HEK293 (cell line): ENCODE results near the gene ACAP3.
A peak's percentile ranks its signal among the peaks of the same experiment; 100 is the strongest.

ENCODE experiments used
- FEZF1 ChIP-seq: fragments of 450-650 bp; formaldehyde crosslinking; IDR thresholded peaks from 2 replicates; pipeline ENCODE4 v1.5.1; 2016; ENCODE audit warnings: missing biosample characterization, missing genetic modification characterization
- HOXD13 ChIP-seq: sonication (generic); formaldehyde crosslinking; IDR thresholded peaks from 2 replicates; pipeline ENCODE4 v1.8.0; 2022; ENCODE audit warnings: missing genetic modification reagents, borderline replicate concordance
- KLF10 ChIP-seq: fragments of 450-650 bp; IDR thresholded peaks from 2 replicates; pipeline ENCODE4 v1.5.1; 2018; ENCODE audit warnings: missing biosample characterization, mild to moderate bottlenecking, missing genetic modification characterization
- SALL2 ChIP-seq: fragments of 450-650 bp; formaldehyde crosslinking; IDR thresholded peaks from 2 replicates; pipeline ENCODE4 v1.5.0; 2017; ENCODE audit warnings: missing biosample characterization, mild to moderate bottlenecking, missing genetic modification characterization, borderline replicate concordance
- SCRT1 ChIP-seq: fragments of 450-650 bp; formaldehyde crosslinking; IDR thresholded peaks from 2 replicates; pipeline ENCODE4 v1.5.1; 2016; ENCODE audit warnings: missing biosample characterization, missing genetic modification characterization, borderline replicate concordance
- SP3 ChIP-seq: fragments of 450-650 bp; formaldehyde crosslinking; IDR thresholded peaks from 2 replicates; pipeline ENCODE4 v1.5.1; 2016; ENCODE audit warnings: missing biosample characterization, missing genetic modification characterization
- WT1 ChIP-seq: fragments of 450-650 bp; formaldehyde crosslinking; IDR thresholded peaks from 2 replicates; pipeline ENCODE4 v1.5.1; 2016; ENCODE audit warnings: missing biosample characterization, missing genetic modification characterization
- ZFP69B ChIP-seq: fragments of 450-650 bp; formaldehyde crosslinking; IDR thresholded peaks from 2 replicates; pipeline ENCODE4 v1.5.1; 2016; ENCODE audit warnings: missing biosample characterization, missing genetic modification characterization
- ZNF112 ChIP-seq: fragments of 450-650 bp; formaldehyde crosslinking; IDR thresholded peaks from 2 replicates; pipeline ENCODE4 v1.5.0; 2017; ENCODE audit warnings: missing biosample characterization, missing genetic modification characterization
- ZNF132 ChIP-seq: fragments of 450-650 bp; formaldehyde crosslinking; IDR thresholded peaks from 2 replicates; pipeline ENCODE4 v1.5.1; 2017; ENCODE audit warnings: missing biosample characterization, missing genetic modification characterization, borderline replicate concordance
- ZNF140 ChIP-seq: fragments of 450-650 bp; formaldehyde crosslinking; IDR thresholded peaks from 2 replicates; pipeline ENCODE4 v1.5.1; 2016; ENCODE audit warnings: missing biosample characterization, missing genetic modification characterization
- ZNF2 ChIP-seq: fragments of 450-650 bp; formaldehyde crosslinking; IDR thresholded peaks from 2 replicates; pipeline ENCODE4 v1.5.1; 2016; ENCODE audit warnings: missing biosample characterization, missing genetic modification characterization
- ZNF202 ChIP-seq: fragments of 450-650 bp; formaldehyde crosslinking; IDR thresholded peaks from 2 replicates; pipeline ENCODE4 v1.5.1; 2016; ENCODE audit warnings: missing biosample characterization, missing genetic modification characterization, borderline replicate concordance
- ZNF211 ChIP-seq: fragments of 450-650 bp; formaldehyde crosslinking; IDR thresholded peaks from 2 replicates; pipeline ENCODE4 v1.5.1; 2016; ENCODE audit warnings: low read depth, missing biosample characterization, missing genetic modification characterization
- ZNF280C ChIP-seq: fragments of 450-650 bp; formaldehyde crosslinking; IDR thresholded peaks from 2 replicates; pipeline ENCODE4 v1.5.1; 2016; ENCODE audit warnings: missing biosample characterization, missing genetic modification characterization
- ZNF341 ChIP-seq: fragments of 450-650 bp; formaldehyde crosslinking; IDR thresholded peaks from 2 replicates; pipeline ENCODE4; 2016; ENCODE audit warnings: low read depth, missing biosample characterization, missing genetic modification characterization
- ZNF354C ChIP-seq: fragments of 450-650 bp; formaldehyde crosslinking; IDR thresholded peaks from 2 replicates; pipeline ENCODE4 v1.5.1; 2016; ENCODE audit warnings: missing biosample characterization, missing genetic modification characterization, low read depth, borderline replicate concordance
- ZNF48 ChIP-seq: fragments of 450-650 bp; formaldehyde crosslinking; IDR thresholded peaks from 2 replicates; pipeline ENCODE4 v1.5.1; 2016; ENCODE audit warnings: missing biosample characterization, missing genetic modification characterization
- ZNF518A ChIP-seq: fragments of 450-650 bp; formaldehyde crosslinking; conservative IDR thresholded peaks from 2 replicates; pipeline ENCODE4 v1.5.1; 2016; ENCODE audit warnings: low read depth, missing biosample characterization, missing genetic modification characterization
- ZNF521 ChIP-seq: fragments of 450-650 bp; formaldehyde crosslinking; IDR thresholded peaks from 2 replicates; pipeline ENCODE4 v1.5.1; 2017; ENCODE audit warnings: missing biosample characterization, mild to moderate bottlenecking, missing genetic modification characterization
- ZNF530 ChIP-seq: fragments of 450-650 bp; formaldehyde crosslinking; IDR thresholded peaks from 2 replicates; pipeline ENCODE4 v1.5.1; 2016; ENCODE audit warnings: low read depth, missing biosample characterization, missing genetic modification characterization
- ZNF555 ChIP-seq: fragments of 450-650 bp; formaldehyde crosslinking; conservative IDR thresholded peaks from 2 replicates; pipeline ENCODE4 v1.5.1; 2017; ENCODE audit warnings: missing biosample characterization, mild to moderate bottlenecking, missing genetic modification characterization, inconsistent platforms
- ZNF560 ChIP-seq: fragments of 450-650 bp; formaldehyde crosslinking; IDR thresholded peaks from 2 replicates; pipeline ENCODE4 v1.5.1; 2017; ENCODE audit warnings: missing biosample characterization, missing genetic modification characterization, borderline replicate concordance
- ZNF664 ChIP-seq: fragments of 450-650 bp; formaldehyde crosslinking; IDR thresholded peaks from 2 replicates; pipeline ENCODE4 v1.5.1; 2016; ENCODE audit warnings: missing biosample characterization, missing genetic modification characterization
- ZNF768 ChIP-seq: fragments of 450-650 bp; formaldehyde crosslinking; IDR thresholded peaks from 2 replicates; pipeline ENCODE4 v1.5.1; 2018; ENCODE audit warnings: missing biosample characterization, mild to moderate bottlenecking, missing genetic modification characterization
- ZNF785 ChIP-seq: fragments of 450-650 bp; formaldehyde crosslinking; IDR thresholded peaks from 2 replicates; pipeline ENCODE4 v1.5.1; 2016; ENCODE audit warnings: missing biosample characterization, missing genetic modification characterization
- ZNF837 ChIP-seq: fragments of 450-650 bp; formaldehyde crosslinking; IDR thresholded peaks from 2 replicates; pipeline ENCODE4 v1.5.1; 2016; ENCODE audit warnings: missing biosample characterization, missing genetic modification characterization
- ZNF843 ChIP-seq: fragments of 450-650 bp; formaldehyde crosslinking; IDR thresholded peaks from 2 replicates; pipeline ENCODE4 v1.5.1; 2016; ENCODE audit warnings: missing biosample characterization, missing genetic modification characterization
- TF ChIP-seq, protein P1 (sequence below): fragments of 450-650 bp; formaldehyde crosslinking; IDR thresholded peaks from 2 replicates; pipeline ENCODE4 v1.5.1; 2016; ENCODE audit warnings: missing biosample characterization, missing genetic modification characterization

Gene ACAP3

DNA sequence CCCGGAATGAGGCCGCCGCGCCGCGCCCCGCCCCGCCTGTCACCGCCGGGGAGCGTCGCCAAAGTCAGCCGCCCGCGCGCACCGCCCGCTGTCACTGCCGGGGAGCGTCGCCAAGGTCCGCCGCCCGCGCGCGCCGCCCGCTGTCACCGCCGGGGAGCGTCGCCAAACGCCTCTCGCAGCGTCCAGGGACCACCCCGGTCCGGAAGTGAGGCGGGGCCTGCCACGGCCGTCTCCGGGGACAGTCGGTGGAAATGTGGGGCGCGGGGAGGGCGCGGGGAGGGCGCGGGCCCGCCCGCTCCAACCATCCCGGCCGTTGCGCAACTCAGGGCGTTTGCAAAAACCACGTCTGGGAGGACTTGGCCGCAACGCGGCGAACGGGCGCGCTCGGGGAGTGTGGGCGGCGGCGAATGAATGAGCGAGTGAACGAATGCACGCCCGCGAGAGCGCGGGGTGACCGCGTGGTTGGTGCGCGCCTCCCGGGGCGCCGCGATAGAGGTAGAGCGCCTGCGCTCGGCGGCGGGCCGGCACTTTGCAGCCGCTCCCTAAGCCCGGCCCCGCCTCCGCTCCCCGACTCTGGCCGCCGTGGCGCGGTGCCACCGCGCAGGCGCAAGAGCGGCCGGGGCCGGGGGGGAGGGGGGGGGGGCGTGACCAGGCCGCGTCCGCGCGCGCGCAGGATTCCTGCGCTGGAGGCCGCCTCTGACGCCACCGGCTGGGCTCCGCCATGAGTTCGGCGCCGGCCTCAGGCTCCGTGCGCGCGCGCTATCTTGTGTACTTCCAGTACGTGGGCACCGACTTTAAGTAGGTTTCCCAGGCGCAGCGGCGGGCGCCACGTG lies at the start of gene ACAP3, which contains the start of gene PUSL1 (continued):
- TF ChIP-seq ZNF768 (tag by site-specific recombination) (no peak), ZNF785 (tag by site-specific recombination) (peak; percentile 60; the same call in 1 of the 2 replicates), ZNF211 (tag by site-specific recombination) (no peak), ZNF555 (tag by site-specific recombination) (no peak), ZNF341 (tag by site-specific recombination) (0 out of 2 replicates have a peak, but pooled peaks have one; percentile 23), ZNF530 (no peak), SALL2 (tag by site-specific recombination) (no peak; the same call in 1 of the 2 replicates), ZNF521 (tag by site-specific recombination) (no peak), ZNF560 (tag by site-specific recombination) (no peak), ZFP69B (tag by site-specific recombination) (peak; percentile 68), ZNF354C (tag by site-specific recombination) (no peak), SP3 (tag by site-specific recombination) (peak; percentile 76), KLF10 (peak; percentile 92), ZNF518A (no peak), ZNF843 (tag by site-specific recombination) (peak; percentile 62; the same call in 1 of the 2 replicates), ZNF2 (tag by site-specific recombination) (peak; percentile 85), HOXD13 (CRISPR knock-in tag) (no peak), ZNF202 (tag by site-specific recombination) (no peak), ZNF837 (tag by site-specific recombination) (0 out of 2 replicates have a peak, but pooled peaks have one; percentile 17), ZNF132 (tag by site-specific recombination) (no peak), SCRT1 (tag by site-specific recombination) (no peak), FEZF1 (tag by site-specific recombination) (peak; percentile 6; the same call in 1 of the 2 replicates), ZNF48 (tag by site-specific recombination) (no peak), WT1 (tag by site-specific recombination) (no peak; the same call in 1 of the 2 replicates), ZNF112 (tag by site-specific recombination) (no peak), ZNF664 (tag by site-specific recombination) (no peak), ZNF140 (tag by site-specific recombination) (no peak), ZNF280C (no peak)
- TF ChIP-seq, protein P1, sequence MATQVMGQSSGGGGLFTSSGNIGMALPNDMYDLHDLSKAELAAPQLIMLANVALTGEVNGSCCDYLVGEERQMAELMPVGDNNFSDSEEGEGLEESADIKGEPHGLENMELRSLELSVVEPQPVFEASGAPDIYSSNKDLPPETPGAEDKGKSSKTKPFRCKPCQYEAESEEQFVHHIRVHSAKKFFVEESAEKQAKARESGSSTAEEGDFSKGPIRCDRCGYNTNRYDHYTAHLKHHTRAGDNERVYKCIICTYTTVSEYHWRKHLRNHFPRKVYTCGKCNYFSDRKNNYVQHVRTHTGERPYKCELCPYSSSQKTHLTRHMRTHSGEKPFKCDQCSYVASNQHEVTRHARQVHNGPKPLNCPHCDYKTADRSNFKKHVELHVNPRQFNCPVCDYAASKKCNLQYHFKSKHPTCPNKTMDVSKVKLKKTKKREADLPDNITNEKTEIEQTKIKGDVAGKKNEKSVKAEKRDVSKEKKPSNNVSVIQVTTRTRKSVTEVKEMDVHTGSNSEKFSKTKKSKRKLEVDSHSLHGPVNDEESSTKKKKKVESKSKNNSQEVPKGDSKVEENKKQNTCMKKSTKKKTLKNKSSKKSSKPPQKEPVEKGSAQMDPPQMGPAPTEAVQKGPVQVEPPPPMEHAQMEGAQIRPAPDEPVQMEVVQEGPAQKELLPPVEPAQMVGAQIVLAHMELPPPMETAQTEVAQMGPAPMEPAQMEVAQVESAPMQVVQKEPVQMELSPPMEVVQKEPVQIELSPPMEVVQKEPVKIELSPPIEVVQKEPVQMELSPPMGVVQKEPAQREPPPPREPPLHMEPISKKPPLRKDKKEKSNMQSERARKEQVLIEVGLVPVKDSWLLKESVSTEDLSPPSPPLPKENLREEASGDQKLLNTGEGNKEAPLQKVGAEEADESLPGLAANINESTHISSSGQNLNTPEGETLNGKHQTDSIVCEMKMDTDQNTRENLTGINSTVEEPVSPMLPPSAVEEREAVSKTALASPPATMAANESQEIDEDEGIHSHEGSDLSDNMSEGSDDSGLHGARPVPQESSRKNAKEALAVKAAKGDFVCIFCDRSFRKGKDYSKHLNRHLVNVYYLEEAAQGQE (tag by site-specific recombination) = no peak
